ENCODE measurements around the gene NNAT.
"Not testable (repeated sequence)": the region's sequence is repeated elsewhere in the genome, so short reads cannot be mapped to it uniquely, and the experiment has no call there.

NNAT gene

GRCh38 chr20:37524859-37525708 lies 4.0 kb downstream of the NNAT start:
- peak; percentile 55 for DNase-seq

GRCh38 chr20:37525810-37526209 lies 4.8 kb downstream of the NNAT start:
- no peak for DNase-seq

- DNase-seq: no peak
Measured at GRCh38 chr20:37526238-37526838, 5.3 kb downstream of the NNAT start.

GRCh38 chr20:37526839-37527637 lies 6.0 kb downstream of the NNAT start:
- DNase-seq: no peak

- peak; percentile 90 for DNase-seq
Measured at GRCh38 chr20:37527638-37528445, 6.8 kb downstream of the NNAT start, which contains the start of gene BLCAP. BLCAP (minus strand) TSS chr20:37527876; CDS start chr20:37519174, 8,702 bp downstream.

- no peak for DNase-seq
Measured at GRCh38 chr20:37528446-37529213, 7.6 kb downstream of the NNAT start.

GRCh38 chr20:37529214-37529967 lies 8.3 kb downstream of the NNAT start:
- no peak for DNase-seq

GRCh38 chr20:37529968-37530600 lies 9.0 kb downstream of the NNAT start:
- no peak for DNase-seq

GRCh38 chr20:37530696-37531095 lies 9.6 kb downstream of the NNAT start:
- DNase-seq: no peak

- no peak for DNase-seq
Measured at GRCh38 chr20:37531856-37532255, 10.8 kb downstream of the NNAT start.

- DNase-seq: no peak
Measured at GRCh38 chr20:37533154-37533715, 12.2 kb downstream of the NNAT start.

- peak; percentile 72 for DNase-seq
Measured at GRCh38 chr20:37534401-37535157, 13.5 kb downstream of the NNAT start.

- no peak for DNase-seq
Measured at GRCh38 chr20:37535443-37536132, 14.5 kb downstream of the NNAT start.

GRCh38 chr20:37537505-37537904 lies 16.5 kb downstream of the NNAT start:
- DNase-seq: no peak

GRCh38 chr20:37538003-37538402 lies 17.0 kb downstream of the NNAT start:
- DNase-seq: no peak

GRCh38 chr20:37539424-37539823 lies 18.4 kb downstream of the NNAT start:
- DNase-seq: no peak

- DNase-seq: no peak
Measured at GRCh38 chr20:37540001-37540400, 19.0 kb downstream of the NNAT start.

- DNase-seq: not testable (repeated sequence)
Measured at GRCh38 chr20:37540838-37541237, 19.8 kb downstream of the NNAT start.

- DNase-seq: no peak
Measured at GRCh38 chr20:37541326-37541725, 20.3 kb downstream of the NNAT start.

Data from CD4-positive, alpha-beta T cell treated with Interleukin-4 for 4 hours (primary cell).